Kidney (tissue), 14 donors: ENCODE results near the gene GTF3C1. TPM values are rescaled to one million over a fixed set of nuclear protein-coding genes. Genes with fewer than 3 reads are reported as not detected.

Experiments used
- DNase-seq, 5 donors: peaks; one replicate each; pipeline ENCODE4 v3.0.0-alpha.2; 2013 to 2020
- FAIRE-seq: peaks from 2 replicates; lab custom pipeline; 2012; peaks lifted over from hg19 to GRCh38; lab: Jason Lieb, UNC
- H3K27ac ChIP-seq, 2 donors: one replicate each; pipeline ENCODE4 v1.7.0; 2013; ENCODE audit warnings: low read depth in 2 of 2, low read length in 2 of 2, inconsistent platforms in 1 of 2
- H3K27me3 ChIP-seq: one replicate; pipeline ENCODE4 v1.7.1; 2013; ENCODE audit warnings: low read length, inconsistent platforms; ENCODE audit not compliant: control insufficient read depth, insufficient read depth
- H3K36me3 ChIP-seq, 3 donors: one replicate each; pipeline versions ENCODE4 v1.7.0 to v1.7.1; 2013; ENCODE audit warnings: low read length in 3 of 3, control low read depth in 1 of 3, inconsistent platforms in 1 of 3; ENCODE audit not compliant: insufficient read depth in 3 of 3, control insufficient read depth in 2 of 3
- H3K4me1 ChIP-seq, 3 donors: one replicate each; pipeline versions ENCODE4 v1.7.0 to v1.7.1; 2013; ENCODE audit warnings: low read length in 3 of 3, inconsistent platforms in 1 of 3, low read depth in 1 of 3; ENCODE audit not compliant: control insufficient read depth in 2 of 3, insufficient read depth in 2 of 3
- H3K4me3 ChIP-seq, 3 donors: one replicate each; pipeline versions ENCODE4 v1.7.0 to v1.8.1; 2013; ENCODE audit warnings: low read length in 3 of 3, control low read depth in 1 of 3, inconsistent platforms in 1 of 3
- H3K9ac ChIP-seq, 3 donors: one replicate each; pipeline versions ENCODE4 v1.7.0 to v1.7.1; 2013; ENCODE audit warnings: low read length in 3 of 3, control low read depth in 1 of 3, inconsistent platforms in 1 of 3
- H3K9me3 ChIP-seq, 3 donors: one replicate each; pipeline versions ENCODE4 v1.7.0 to v1.7.1; 2013; ENCODE audit warnings: low read length in 3 of 3, control low read depth in 1 of 3, inconsistent platforms in 1 of 3; ENCODE audit not compliant: control insufficient read depth in 2 of 3, insufficient read depth in 1 of 3
- CTCF ChIP-seq: IDR thresholded peaks from 3 replicates; pipeline ENCODE4 v1.5.1; 2012; ENCODE audit warnings: mild to moderate bottlenecking, moderate library complexity, borderline replicate concordance; ENCODE audit not compliant: insufficient read depth; ENCODE audit errors: extremely low read depth
- intact Hi-C: fragments of 100-400 bp; cut with DNase I; formaldehyde crosslinking; loops from one replicate; pipeline ENCODE4 v1.11.1; 2022
- polyA plus RNA-seq: library from polyadenylated mRNA; stranded (reverse); fragments of 350-450 nt; fragmentation: Illumina TruSeq; extraction: RNeasy Lipid Tissue Mini Kit (QIAGEN cat#74804); gene quantifications from one replicate; pipeline ENCODE4 v1.2.3, GENCODE V29; 2014; ENCODE audit warnings: low read depth, low replicate concordance; ENCODE audit not compliant: insufficient read depth
- total RNA-seq: library from RNA; stranded (reverse); fragmentation: NEBNext Ultra II Directional; extraction: Animal tissue kit (Norgen Biotek cat#: 25700); gene quantifications from one replicate; pipeline ENCODE4 v1.2.1, GENCODE V29; 2021
- donor health status: control.
- donor health status: control.
- donor health status: control.
- donor health status: control.
- donor health status: control.
- donor health status: DM: yes; HTN: yes; CAD: no.
- donor health status: Normal renal cell carcinoma (clear cell type).

GTF3C1 gene
- total and polyA plus RNA-seq, 2 donors from 2014 or later: 59.0 to 81.7 TPM

- Histone ChIP-seq H3K27ac (no peak overlapping the region), H3K4me3 (no peak overlapping the region), H3K27me3 (no peaks in the 10 kb centered on the region), H3K9me3 (peaks cover 0 to 15% (median 4%) of the 10 kb centered on the region in 3 donors), H3K36me3 (no peaks in the 10 kb centered on the region), H3K9ac (no peak overlapping the region), H3K4me1 (no peaks in the 10 kb centered on the region)
- DNase-seq (no peak), FAIRE-seq (no peak)
- TF ChIP-seq CTCF: no peak
- intact Hi-C loops: no loop called here
Observed at GRCh38 chr16:27425961-27426360, 123.8 kb downstream of the GTF3C1 start.

GRCh38 chr16:27424772-27425498 is 124.8 kb downstream of the GTF3C1 start:
- Histone ChIP-seq H3K36me3 (no peaks in the 10 kb centered on the region), H3K9ac (no peak overlapping the region), H3K27me3 (no peaks in the 10 kb centered on the region), H3K4me1 (no peaks in the 10 kb centered on the region), H3K27ac (no peak overlapping the region), H3K4me3 (no peak overlapping the region), H3K9me3 (peaks cover 0 to 15% (median 4%) of the 10 kb centered on the region in 3 donors)
- DNase-seq: no peak
- TF ChIP-seq CTCF: no peak
- intact Hi-C loops: no loop called here
- no peak for FAIRE-seq

GRCh38 chr16:27421961-27422740 is 127.6 kb downstream of the GTF3C1 start:
- H3K9me3 ChIP-seq: peaks cover 0 to 15% (median 4%) of the 10 kb centered on the region in 3 donors

More at GRCh38 chr16:27421961-27422740, 127.6 kb downstream of the GTF3C1 start:
- Histone ChIP-seq H3K4me3 (no peak overlapping the region), H3K27ac (no peak overlapping the region), H3K9ac (no peak overlapping the region), H3K36me3 (no peaks in the 10 kb centered on the region), H3K4me1 (no peaks in the 10 kb centered on the region), H3K27me3 (no peaks in the 10 kb centered on the region)
- no peak for TF ChIP-seq CTCF
- intact Hi-C loops: no loop called here
- no peak for FAIRE-seq
- DNase-seq: no peak
